Skeletal muscle tissue (tissue), 4 donors: Measurements from ENCODE around the gene PRKCA. TPM values are rescaled to one million over a fixed set of nuclear protein-coding genes. Genes with fewer than 3 reads are reported as not detected.

Source experiments
- H3K27ac ChIP-seq: one replicate; pipeline ENCODE4 v1.7.0; 2013; ENCODE audit warnings: mild to moderate bottlenecking, low read depth, low read length, inconsistent platforms
- H3K27me3 ChIP-seq, 3 donors: one replicate each; pipeline ENCODE4 v1.7.0; 2013; ENCODE audit warnings: low read length in 3 of 3; ENCODE audit not compliant: control insufficient read depth in 3 of 3, insufficient read depth in 3 of 3
- H3K36me3 ChIP-seq, 3 donors: one replicate each; pipeline ENCODE4 v1.7.0; 2013; ENCODE audit warnings: low read length in 3 of 3; ENCODE audit not compliant: control insufficient read depth in 3 of 3, insufficient read depth in 3 of 3
- H3K4me1 ChIP-seq, 3 donors: one replicate each; pipeline ENCODE4 v1.7.0; 2013; ENCODE audit warnings: low read length in 3 of 3, mild to moderate bottlenecking in 3 of 3; ENCODE audit not compliant: control insufficient read depth in 3 of 3, insufficient read depth in 3 of 3
- H3K4me3 ChIP-seq, 3 donors: one replicate each; pipeline ENCODE4 v1.7.0; 2013; ENCODE audit warnings: low read length in 3 of 3
- H3K9ac ChIP-seq, 3 donors: one replicate each; pipeline ENCODE4 v1.7.0; 2013; ENCODE audit warnings: low read length in 3 of 3, mild to moderate bottlenecking in 3 of 3, moderate library complexity in 2 of 3, low read depth in 1 of 3
- H3K9me3 ChIP-seq, 3 donors: one replicate each; pipeline ENCODE4 v1.7.0; 2013; ENCODE audit warnings: low read length in 3 of 3; ENCODE audit not compliant: control insufficient read depth in 3 of 3
- total RNA-seq: library from RNA; depleted of rRNA; stranded (reverse); fragments of >200 nt; gene quantifications from one replicate; pipeline ENCODE4 v1.2.3, GENCODE V29; 2014
- donor health status: Osteomylitis.

Gene PRKCA
- total RNA-seq, 1 donor from 2014 or later, result 2.1 TPM

DNA sequence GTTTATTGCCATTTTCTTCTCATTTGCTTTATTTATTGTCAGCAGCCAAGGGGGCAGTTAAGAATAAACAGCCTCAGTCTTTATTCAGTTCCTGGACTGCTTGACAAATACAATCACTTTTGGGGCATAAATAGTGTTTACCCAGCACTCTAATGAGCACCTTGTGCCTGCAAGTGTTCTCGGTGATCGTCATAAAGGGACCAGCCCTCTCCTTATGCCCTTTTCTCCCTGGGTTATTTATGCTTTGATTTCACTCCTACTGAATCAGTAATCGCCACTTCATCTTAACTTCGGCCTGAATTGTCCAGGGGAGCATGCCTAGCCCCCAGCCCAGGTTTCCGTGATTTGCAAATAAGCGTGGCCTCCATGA is 476.8 kb downstream of the PRKCA start:
- Histone ChIP-seq H3K9me3 (no peaks in the 10 kb centered on the region), H3K9ac (no peak overlapping the region), H3K4me3 (no peak overlapping the region), H3K36me3 (no peaks in the 10 kb centered on the region), H3K4me1 (peaks cover 0 to 9% (median 0%) of the 10 kb centered on the region in 3 donors), H3K27me3 (no peaks in the 10 kb centered on the region), H3K27ac (no peak overlapping the region)

- no peaks in the 10 kb centered on the region for H3K9me3 ChIP-seq
- no peak overlapping the region for H3K9ac ChIP-seq
- no peak overlapping the region for H3K4me3 ChIP-seq
- no peaks in the 10 kb centered on the region for H3K27me3 ChIP-seq
- H3K36me3 ChIP-seq, result no peaks in the 10 kb centered on the region
- H3K27ac ChIP-seq, result no peak overlapping the region
- H3K4me1 ChIP-seq, result peaks cover 0 to 2% (median 0%) of the 10 kb centered on the region in 3 donors
Observed at GRCh38 chr17:66781135-66781534, 478.7 kb downstream of the PRKCA start.

- Histone ChIP-seq H3K9ac (no peak overlapping the region), H3K27me3 (no peaks in the 10 kb centered on the region), H3K4me1 (peaks cover 0 to 7% (median 3%) of the 10 kb centered on the region in 3 donors), H3K4me3 (no peak overlapping the region), H3K9me3 (no peaks in the 10 kb centered on the region), H3K27ac (no peak overlapping the region), H3K36me3 (no peaks in the 10 kb centered on the region)
Observed at GRCh38 chr17:66782851-66783250, 480.4 kb downstream of the PRKCA start.

DNA sequence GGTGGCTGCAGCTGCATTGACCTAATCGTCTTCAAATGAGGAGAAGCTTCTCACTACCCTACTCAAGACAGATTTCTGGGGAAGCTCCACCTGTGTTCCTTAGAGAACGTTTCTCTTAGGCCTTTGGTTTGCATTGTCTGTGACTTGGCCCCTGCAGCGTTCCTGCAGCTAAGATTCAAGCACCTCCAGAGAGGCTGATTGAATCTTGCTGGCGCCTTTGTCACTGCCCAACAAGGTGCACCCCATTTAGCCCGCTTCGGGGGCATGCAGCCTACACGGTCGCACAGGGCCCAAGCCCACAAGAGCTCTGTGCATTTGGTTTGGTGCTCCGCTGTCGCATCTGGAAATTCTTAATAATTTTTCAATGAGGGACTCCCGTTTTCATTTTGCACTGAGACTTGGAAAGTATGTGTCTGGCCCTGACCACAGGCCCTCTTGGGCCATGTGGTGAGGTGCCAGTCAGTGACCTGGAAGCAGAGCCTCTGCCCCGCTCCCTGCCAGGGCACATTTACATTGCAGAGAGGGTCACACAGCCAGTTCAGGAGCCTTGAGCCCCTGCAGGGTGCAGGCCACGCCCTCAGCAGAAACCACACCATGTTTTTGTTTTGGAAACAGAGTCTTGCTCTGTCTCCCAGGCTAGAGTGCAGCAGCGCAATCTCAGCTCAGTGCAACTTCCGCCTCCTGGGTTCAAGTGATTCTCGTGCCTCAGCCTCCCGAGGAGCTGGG is 481.4 kb downstream of the PRKCA start:
- Histone ChIP-seq H3K4me3 (no peak overlapping the region), H3K4me1 (peaks cover 0 to 12% (median 10%) of the 10 kb centered on the region in 3 donors), H3K27ac (no peak overlapping the region), H3K9me3 (no peaks in the 10 kb centered on the region), H3K9ac (no peak overlapping the region), H3K27me3 (no peaks in the 10 kb centered on the region), H3K36me3 (no peaks in the 10 kb centered on the region)

DNA sequence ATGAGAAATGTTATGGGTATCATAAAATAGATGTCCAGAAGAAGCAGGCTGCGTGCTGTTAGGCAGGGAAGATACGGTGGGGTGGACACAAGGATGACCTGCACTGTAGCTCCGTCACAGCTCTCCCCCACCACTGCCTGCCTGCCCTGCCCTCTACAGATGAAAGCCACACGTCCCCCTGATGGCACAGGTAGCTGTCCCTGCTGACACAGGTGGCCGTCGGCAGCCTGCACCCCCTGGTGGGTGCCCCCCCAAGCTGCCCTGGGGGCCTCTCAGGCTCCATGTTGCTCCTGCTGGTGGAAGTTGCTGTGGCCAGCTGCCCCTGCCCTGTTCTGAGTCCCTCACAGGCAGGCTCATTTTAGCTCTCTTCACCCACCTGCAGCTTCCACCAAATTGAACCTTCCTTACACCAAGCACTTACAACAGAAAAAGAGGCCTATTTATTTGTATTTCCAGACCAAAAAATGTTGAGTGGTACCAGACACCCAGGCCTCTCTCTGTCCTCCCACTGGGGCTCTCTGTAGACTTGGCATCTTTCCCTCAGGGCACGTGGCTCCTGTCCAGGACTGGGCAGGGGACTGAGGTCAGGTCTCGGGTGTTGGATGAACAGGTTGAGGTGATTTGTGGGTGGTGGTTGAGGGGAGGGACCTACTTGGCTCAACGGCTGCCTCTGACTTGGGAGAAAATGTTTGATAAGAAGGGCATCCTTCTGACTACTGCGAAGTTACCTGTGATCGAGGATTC is 482.4 kb downstream of the PRKCA start:
- H3K4me3 ChIP-seq, result no peak overlapping the region
- no peak overlapping the region for H3K9ac ChIP-seq
- H3K4me1 ChIP-seq, result peaks cover 0 to 21% (median 12%) of the 10 kb centered on the region in 3 donors
- no peaks in the 10 kb centered on the region for H3K9me3 ChIP-seq
- no peak overlapping the region for H3K27ac ChIP-seq
- H3K27me3 ChIP-seq, result no peaks in the 10 kb centered on the region
- H3K36me3 ChIP-seq, result no peaks in the 10 kb centered on the region

DNA sequence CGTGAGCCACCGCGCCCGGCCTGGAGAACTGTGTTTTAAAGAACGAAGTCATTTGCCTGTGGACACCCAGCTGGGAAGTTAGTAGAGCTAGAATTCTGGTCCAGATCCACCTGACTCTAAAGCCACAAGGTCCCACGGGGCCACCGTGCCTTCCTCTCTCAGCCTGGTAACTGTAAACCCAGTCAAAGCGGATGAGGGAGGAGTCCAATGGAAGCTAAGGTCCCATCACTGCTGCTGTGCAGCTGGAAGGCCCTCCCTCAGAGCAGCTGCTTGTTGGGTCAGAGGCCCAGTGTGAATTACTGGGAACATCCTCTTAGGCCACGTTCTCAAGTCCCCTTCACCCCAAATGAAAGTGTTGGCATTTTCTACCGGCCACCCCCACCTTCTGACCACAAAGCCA is 483.7 kb downstream of the PRKCA start:
- no peak overlapping the region for H3K4me3 ChIP-seq
- H3K27me3 ChIP-seq, result no peaks in the 10 kb centered on the region
- H3K27ac ChIP-seq, result no peak overlapping the region
- H3K36me3 ChIP-seq, result no peaks in the 10 kb centered on the region
- no peak overlapping the region for H3K9ac ChIP-seq
- peaks cover 3 to 27% (median 17%) of the 10 kb centered on the region in 3 donors for H3K4me1 ChIP-seq
- no peaks in the 10 kb centered on the region for H3K9me3 ChIP-seq

DNA sequence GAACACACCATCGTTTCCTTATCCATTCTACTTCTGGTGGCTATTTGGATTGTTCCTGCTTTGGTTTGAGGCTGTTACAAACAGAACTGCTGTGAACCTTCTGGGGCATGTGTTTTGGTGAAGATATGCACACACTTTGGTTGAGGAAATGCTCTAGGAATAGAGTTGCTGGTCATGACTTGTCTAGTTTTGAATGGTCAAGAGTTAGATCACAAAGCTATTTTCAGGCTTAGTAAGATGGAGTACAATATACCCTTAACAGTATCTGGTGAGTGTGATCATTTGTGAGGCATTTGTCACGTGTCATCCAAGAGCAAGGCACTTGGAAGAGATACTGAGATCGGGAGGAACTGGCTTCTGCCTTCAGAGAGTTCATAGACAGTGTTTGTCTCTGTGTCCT is 485.5 kb downstream of the PRKCA start:
- Histone ChIP-seq H3K27me3 (no peaks in the 10 kb centered on the region), H3K4me3 (no peak overlapping the region), H3K4me1 (peaks cover 3 to 38% (median 17%) of the 10 kb centered on the region in 3 donors), H3K27ac (no peak overlapping the region), H3K36me3 (peaks cover 0 to 2% (median 0%) of the 10 kb centered on the region in 3 donors), H3K9me3 (no peaks in the 10 kb centered on the region), H3K9ac (no peak overlapping the region)

GRCh38 chr17:66789093-66789492 is 486.7 kb downstream of the PRKCA start:
- Histone ChIP-seq H3K4me1 (peaks cover 3 to 38% (median 17%) of the 10 kb centered on the region in 3 donors), H3K9me3 (no peaks in the 10 kb centered on the region), H3K27ac (no peak overlapping the region), H3K27me3 (no peaks in the 10 kb centered on the region), H3K36me3 (peaks cover 0 to 2% (median 0%) of the 10 kb centered on the region in 3 donors), H3K9ac (no peak overlapping the region), H3K4me3 (no peak overlapping the region)

- H3K36me3 ChIP-seq, result peaks cover 0 to 2% (median 0%) of the 10 kb centered on the region in 3 donors
- H3K27me3 ChIP-seq, result no peaks in the 10 kb centered on the region
- H3K27ac ChIP-seq, result peak overlapping the region; percentile 29
- peaks cover 3 to 38% (median 17%) of the 10 kb centered on the region in 3 donors for H3K4me1 ChIP-seq
- no peak overlapping the region for H3K4me3 ChIP-seq
- no peaks in the 10 kb centered on the region for H3K9me3 ChIP-seq
- H3K9ac ChIP-seq, result no peak overlapping the region
Observed at GRCh38 chr17:66789961-66790437, 487.6 kb downstream of the PRKCA start.

DNA sequence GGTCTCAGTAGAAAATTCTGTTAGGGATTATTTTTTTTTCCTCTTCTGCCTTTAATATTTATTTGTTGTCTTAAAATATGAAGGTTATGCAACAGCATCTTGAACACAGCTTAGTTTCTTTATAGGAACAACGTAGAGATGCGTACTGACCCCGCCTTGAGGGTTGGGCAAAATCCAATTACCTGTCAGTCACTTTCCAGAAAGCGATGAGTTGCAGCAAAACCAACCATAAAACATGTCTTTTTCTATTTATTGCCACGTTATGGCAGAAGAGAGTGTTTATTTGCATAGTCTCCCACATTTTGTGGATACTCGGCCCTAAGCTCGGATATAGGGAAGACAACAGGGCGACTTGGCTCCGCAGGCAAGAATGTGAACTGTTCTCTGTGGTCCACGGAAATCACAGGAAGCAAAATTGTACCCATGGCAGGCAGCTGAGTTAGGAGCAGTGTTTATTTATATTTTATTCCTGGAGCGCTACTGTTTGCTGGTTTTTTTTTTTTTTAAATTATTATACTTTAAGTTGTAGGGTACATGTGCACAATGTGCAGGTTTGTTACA is 488.2 kb downstream of the PRKCA start:
- Histone ChIP-seq H3K9ac (no peak overlapping the region), H3K4me3 (no peak overlapping the region), H3K27ac (peak overlapping the region; percentile 29), H3K4me1 (peaks cover 3 to 38% (median 17%) of the 10 kb centered on the region in 3 donors), H3K27me3 (no peaks in the 10 kb centered on the region), H3K36me3 (peaks cover 0 to 2% (median 0%) of the 10 kb centered on the region in 3 donors), H3K9me3 (no peaks in the 10 kb centered on the region)
